Measurements from ENCODE around the gene CWF19L2. TPM values are rescaled to one million over a fixed set of nuclear protein-coding genes. Genes with fewer than 3 reads are reported as not detected.

The CWF19L2 gene
- total RNA-seq, 2 experiments from 2014 or later: 14.1 to 14.3 TPM

GRCh38 chr11:107372439-107372838 lies 85.2 kb downstream of the CWF19L2 start:
- Mint-ChIP-seq H3K27ac (no peak overlapping the region), H3K9me3 (ENCODE audit: low read depth) (no peaks in the 10 kb centered on the region), H3K4me1 (no peaks in the 10 kb centered on the region), H3K36me3 (ENCODE audit: low read depth) (no peaks in the 10 kb centered on the region), H3K4me3 (no peak overlapping the region), H3K27me3 (no peaks in the 10 kb centered on the region)
- DNase-seq (no peak), ATAC-seq (no peak)
- intact Hi-C loops (cut with DNase I, micrococcal nuclease): no loop called here
- ChIA-PET POLR2A (no interaction called here), CTCF (no interaction called here)

DNA sequence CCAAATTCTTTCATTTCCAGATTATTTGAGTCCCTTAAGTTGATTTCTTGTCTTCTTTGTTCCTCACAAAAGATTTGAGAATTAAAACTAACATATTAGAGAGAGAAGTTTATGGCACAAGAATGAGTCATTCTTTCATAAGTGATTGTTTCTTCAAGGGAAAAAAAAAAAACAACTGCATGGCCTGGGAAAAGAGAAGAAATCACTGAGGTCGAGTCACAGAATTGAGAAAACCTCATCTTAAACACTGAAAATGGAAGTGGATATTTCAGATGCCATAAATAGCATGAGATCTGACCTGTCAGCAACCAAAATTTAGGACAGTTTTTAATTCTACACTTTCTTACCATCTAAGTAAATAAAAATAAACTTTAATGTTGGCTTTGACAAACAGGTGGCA lies 87.2 kb downstream of the CWF19L2 start:
- no peaks in the 10 kb centered on the region for H3K9me3 Mint-ChIP-seq (ENCODE audit: low read depth)
- ChIA-PET CTCF (no interaction called here), POLR2A (no interaction called here)
- ATAC-seq (no peak), DNase-seq (no peak)
- H3K4me1 Mint-ChIP-seq: no peaks in the 10 kb centered on the region
- no peak overlapping the region for H3K4me3 Mint-ChIP-seq
- H3K36me3 Mint-ChIP-seq (ENCODE audit: low read depth): no peaks in the 10 kb centered on the region
- intact Hi-C loops (cut with DNase I, micrococcal nuclease): no loop called here
- no peak overlapping the region for H3K27ac Mint-ChIP-seq
- no peaks in the 10 kb centered on the region for H3K27me3 Mint-ChIP-seq

- ChIA-PET POLR2A (no interaction called here), CTCF (no interaction called here)
- H3K36me3 Mint-ChIP-seq (ENCODE audit: low read depth): peaks cover 44% of the 10 kb centered on the region
- intact Hi-C loops (cut with DNase I, micrococcal nuclease): no loop called here
- no peak for ATAC-seq
- H3K9me3 Mint-ChIP-seq (ENCODE audit: low read depth): peaks cover 2% of the 10 kb centered on the region
- DNase-seq: no peak
- H3K4me1 Mint-ChIP-seq: peaks cover 2% of the 10 kb centered on the region
- H3K27ac Mint-ChIP-seq: no peak overlapping the region
- H3K27me3 Mint-ChIP-seq: no peaks in the 10 kb centered on the region
- no peak overlapping the region for H3K4me3 Mint-ChIP-seq
These were observed 97.9 kb downstream of the CWF19L2 start for GRCh38 chr11:107359701-107360100.

GRCh38 chr11:107357877-107358276 lies 99.7 kb downstream of the CWF19L2 start:
- ChIA-PET POLR2A (no interaction called here), CTCF (no interaction called here)
- intact Hi-C loops (cut with DNase I, micrococcal nuclease): no loop called here
- Mint-ChIP-seq H3K36me3 (ENCODE audit: low read depth) (peaks cover 41% of the 10 kb centered on the region), H3K27me3 (no peaks in the 10 kb centered on the region), H3K4me3 (no peak overlapping the region), H3K4me1 (peaks cover 5% of the 10 kb centered on the region), H3K9me3 (ENCODE audit: low read depth) (peaks cover 2% of the 10 kb centered on the region), H3K27ac (no peak overlapping the region)
- ATAC-seq: no peak
- no peak for DNase-seq

DNA sequence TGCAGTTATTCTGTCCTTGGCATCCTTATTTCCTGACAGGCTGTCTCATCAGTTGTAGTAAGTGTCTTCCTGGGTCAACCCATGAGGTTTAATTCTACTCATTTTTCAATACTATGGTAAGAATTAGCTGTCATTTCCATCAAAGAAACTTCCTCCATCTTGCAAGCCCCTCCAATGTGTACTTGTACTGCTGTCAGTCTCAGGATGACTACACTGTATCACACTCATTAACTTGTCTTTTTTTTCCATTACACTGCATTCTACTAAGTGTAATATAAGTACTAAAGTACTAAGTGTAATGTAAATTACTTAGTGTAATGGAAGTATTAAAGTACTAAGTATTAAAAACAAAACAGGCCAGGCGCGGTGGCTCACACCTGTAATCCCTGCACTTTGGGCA lies 102.8 kb downstream of the CWF19L2 start:
- no peak for DNase-seq
- Mint-ChIP-seq H3K9me3 (ENCODE audit: low read depth) (no peaks in the 10 kb centered on the region), H3K4me1 (peaks cover 5% of the 10 kb centered on the region), H3K36me3 (ENCODE audit: low read depth) (peaks cover 30% of the 10 kb centered on the region), H3K4me3 (no peak overlapping the region), H3K27ac (no peak overlapping the region), H3K27me3 (no peaks in the 10 kb centered on the region)
- intact Hi-C loops (cut with DNase I, micrococcal nuclease): no loop called here
- ATAC-seq: peak; percentile 81
- POLR2A ChIA-PET: no interaction called here
- CTCF ChIA-PET: no interaction called here

GRCh38 chr11:107337917-107338316 lies 119.7 kb downstream of the CWF19L2 start:
- Mint-ChIP-seq H3K9me3 (ENCODE audit: low read depth) (no peaks in the 10 kb centered on the region), H3K27ac (no peak overlapping the region), H3K27me3 (no peaks in the 10 kb centered on the region), H3K4me1 (no peaks in the 10 kb centered on the region), H3K36me3 (ENCODE audit: low read depth) (peaks cover 10% of the 10 kb centered on the region), H3K4me3 (no peak overlapping the region)
- DNase-seq (no peak), ATAC-seq (no peak)
- ChIA-PET POLR2A (no interaction called here), CTCF (no interaction called here)
- intact Hi-C loops (cut with DNase I, micrococcal nuclease): no loop called here

DNA sequence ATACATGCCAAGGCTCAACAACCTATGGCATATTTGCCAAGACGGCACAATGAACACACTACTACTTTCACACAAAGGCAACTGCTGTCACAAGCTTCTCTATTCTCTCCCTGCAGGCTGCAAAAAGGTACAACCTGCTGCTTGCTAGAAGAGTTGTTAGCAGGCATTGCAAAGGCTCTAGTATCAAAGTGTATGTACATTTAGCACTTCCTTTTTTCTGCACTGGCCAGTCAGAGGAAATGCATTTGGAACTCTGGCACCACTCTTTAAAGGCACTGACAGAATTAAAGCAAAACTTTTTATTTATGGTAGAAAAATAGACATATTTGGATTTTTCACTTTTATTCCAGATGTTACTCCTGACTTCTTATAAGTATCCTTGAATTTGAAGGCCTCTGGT lies 125.9 kb downstream of the CWF19L2 start:
- Mint-ChIP-seq H3K4me1 (no peaks in the 10 kb centered on the region), H3K4me3 (no peak overlapping the region), H3K9me3 (ENCODE audit: low read depth) (no peaks in the 10 kb centered on the region), H3K27me3 (no peaks in the 10 kb centered on the region), H3K36me3 (ENCODE audit: low read depth) (peaks cover 31% of the 10 kb centered on the region), H3K27ac (no peak overlapping the region)
- ChIA-PET CTCF (no interaction called here), POLR2A (no interaction called here)
- ATAC-seq (no peak), DNase-seq (no peak)
- intact Hi-C loops (cut with DNase I, micrococcal nuclease): no loop called here

GRCh38 chr11:107329164-107329563 lies 128.5 kb downstream of the CWF19L2 start:
- CTCF ChIA-PET: no interaction called here
- Mint-ChIP-seq H3K9me3 (ENCODE audit: low read depth) (no peaks in the 10 kb centered on the region), H3K4me3 (no peak overlapping the region), H3K27ac (no peak overlapping the region), H3K4me1 (no peaks in the 10 kb centered on the region), H3K27me3 (no peaks in the 10 kb centered on the region), H3K36me3 (ENCODE audit: low read depth) (peaks cover 46% of the 10 kb centered on the region)
- POLR2A ChIA-PET: no interaction called here
- intact Hi-C loops (cut with DNase I, micrococcal nuclease): no loop called here
- no peak for DNase-seq
- no peak for ATAC-seq

DNA sequence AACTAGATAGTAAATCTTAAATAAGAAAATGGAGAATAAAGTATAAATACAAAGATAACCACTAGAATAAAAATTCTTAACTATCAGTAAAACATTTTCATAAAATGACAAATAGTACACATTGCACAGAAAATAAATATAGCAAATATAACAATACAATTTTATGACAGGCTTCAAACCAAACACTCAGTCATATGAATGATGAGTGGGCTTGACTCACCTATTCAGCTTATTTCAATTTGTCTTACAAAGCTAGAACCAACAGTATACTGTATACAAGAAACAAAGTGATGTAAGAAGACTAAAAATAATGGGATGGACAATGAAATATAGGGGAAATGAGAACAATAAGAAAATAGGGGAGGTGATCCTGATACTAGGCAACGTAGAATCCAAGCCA lies 141.2 kb downstream of the CWF19L2 start:
- H3K4me3 Mint-ChIP-seq: no peak overlapping the region
- no peaks in the 10 kb centered on the region for H3K27me3 Mint-ChIP-seq
- ATAC-seq: no peak
- CTCF ChIA-PET: no interaction called here
- no peaks in the 10 kb centered on the region for H3K4me1 Mint-ChIP-seq
- H3K9me3 Mint-ChIP-seq (ENCODE audit: low read depth): peaks cover 22% of the 10 kb centered on the region
- no peak overlapping the region for H3K27ac Mint-ChIP-seq
- no peak for DNase-seq
- POLR2A ChIA-PET: no interaction called here
- peaks cover 47% of the 10 kb centered on the region for H3K36me3 Mint-ChIP-seq (ENCODE audit: low read depth)
- intact Hi-C loops (cut with DNase I, micrococcal nuclease): no loop called here

- no peak overlapping the region for H3K27ac Mint-ChIP-seq
- peaks cover 48% of the 10 kb centered on the region for H3K36me3 Mint-ChIP-seq (ENCODE audit: low read depth)
These were observed 149.6 kb downstream of the CWF19L2 start for GRCh38 chr11:107307991-107308390.

GRCh38 chr11:107301878-107302277 lies 155.7 kb downstream of the CWF19L2 start:
- H3K9me3 Mint-ChIP-seq (ENCODE audit: low read depth): peaks cover 12% of the 10 kb centered on the region
- no peaks in the 10 kb centered on the region for H3K27me3 Mint-ChIP-seq
- CTCF ChIA-PET: interaction anchor here (0.5 kb wide), 1 partner anchor 246 kb away, joined by 4 read pairs; no protein-coding TSS in a partner anchor
- intact Hi-C loops (cut with DNase I, micrococcal nuclease): no loop called here
- H3K4me3 Mint-ChIP-seq: no peak overlapping the region
- H3K4me1 Mint-ChIP-seq: no peaks in the 10 kb centered on the region
- POLR2A ChIA-PET: no interaction called here
- DNase-seq: no peak
- ATAC-seq: no peak
- peaks cover 52% of the 10 kb centered on the region for H3K36me3 Mint-ChIP-seq (ENCODE audit: low read depth)
- no peak overlapping the region for H3K27ac Mint-ChIP-seq

More at GRCh38 chr11:107307991-107308390, 149.6 kb downstream of the CWF19L2 start:
- intact Hi-C loops (cut with DNase I, micrococcal nuclease): no loop called here
- H3K9me3 Mint-ChIP-seq (ENCODE audit: low read depth): no peaks in the 10 kb centered on the region
- CTCF ChIA-PET: no interaction called here
- no peak overlapping the region for H3K4me3 Mint-ChIP-seq
- ATAC-seq: no peak
- no peaks in the 10 kb centered on the region for H3K27me3 Mint-ChIP-seq
- POLR2A ChIA-PET: no interaction called here
- no peaks in the 10 kb centered on the region for H3K4me1 Mint-ChIP-seq
- DNase-seq: no peak

DNA sequence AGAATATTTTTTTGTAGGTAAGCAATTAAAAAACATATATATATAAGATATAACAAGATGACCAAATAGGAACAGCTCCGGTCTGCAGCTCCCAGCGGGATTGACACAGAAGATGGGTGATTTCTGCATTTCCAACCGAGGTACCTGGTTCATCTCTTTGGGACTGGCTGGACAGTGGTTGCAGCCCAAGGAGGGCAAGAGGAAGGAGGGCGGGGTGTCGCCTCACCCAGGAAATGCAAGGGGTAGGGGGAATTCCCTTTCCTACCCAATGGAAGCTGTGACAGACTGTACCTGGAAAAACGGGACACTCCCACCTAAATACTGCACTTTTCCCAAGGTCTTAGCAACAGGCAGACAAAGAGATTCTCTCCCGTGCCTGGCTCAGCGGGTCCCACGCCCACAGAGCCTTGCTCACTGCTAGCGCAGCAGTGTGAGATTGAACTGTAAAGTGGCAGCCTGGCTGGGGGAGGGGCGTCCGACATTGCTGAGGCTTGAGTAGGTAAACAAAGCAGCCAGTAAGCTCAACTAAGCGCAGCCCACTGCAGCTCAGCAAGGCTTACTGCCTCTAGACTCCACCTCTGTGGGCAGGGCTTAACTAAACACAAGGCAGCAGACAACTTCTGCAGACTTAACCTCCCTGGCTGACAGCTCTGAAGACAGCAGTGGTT lies 163.8 kb downstream of the CWF19L2 start:
- no peak overlapping the region for H3K4me3 Mint-ChIP-seq
- no peak overlapping the region for H3K27ac Mint-ChIP-seq
- DNase-seq (no peak), ATAC-seq (no peak)
- H3K36me3 Mint-ChIP-seq (ENCODE audit: low read depth): peaks cover 46% of the 10 kb centered on the region
- intact Hi-C loops (cut with DNase I, micrococcal nuclease): no loop called here
- H3K27me3 Mint-ChIP-seq: no peaks in the 10 kb centered on the region
- no peaks in the 10 kb centered on the region for H3K4me1 Mint-ChIP-seq
- H3K9me3 Mint-ChIP-seq (ENCODE audit: low read depth): peaks cover 20% of the 10 kb centered on the region
- POLR2A ChIA-PET: no interaction called here
- CTCF ChIA-PET: interaction anchor here (0.6 kb wide), 1 partner anchor 645 kb away, joined by 4 read pairs; no protein-coding TSS in a partner anchor

GRCh38 chr11:107282195-107282594 lies 175.4 kb downstream of the CWF19L2 start:
- H3K27ac Mint-ChIP-seq: no peak overlapping the region
- H3K9me3 Mint-ChIP-seq (ENCODE audit: low read depth): peaks cover 13% of the 10 kb centered on the region
- H3K27me3 Mint-ChIP-seq: no peaks in the 10 kb centered on the region
- DNase-seq (no peak), ATAC-seq (no peak)
- no peak overlapping the region for H3K4me3 Mint-ChIP-seq
- intact Hi-C loops (cut with DNase I, micrococcal nuclease): no loop called here
- H3K36me3 Mint-ChIP-seq (ENCODE audit: low read depth): no peaks in the 10 kb centered on the region
- no peaks in the 10 kb centered on the region for H3K4me1 Mint-ChIP-seq
- ChIA-PET POLR2A (no interaction called here), CTCF (no interaction called here)

Measured in activated CD4-positive, alpha-beta T cell treated with anti-CD3 and anti-CD28 coated beads for 36 hours (primary cell).